ENCODE measurements around the gene CHRNA4. TPM values are rescaled to one million over a fixed set of nuclear protein-coding genes. Genes with fewer than 3 reads are reported as not detected.

The CHRNA4 gene
- total and polyA plus RNA-seq, 9 of the 15 experiments (the other 6 are each of a cell fraction or from before 2014, with no cell fraction given), result not detected

DNA sequence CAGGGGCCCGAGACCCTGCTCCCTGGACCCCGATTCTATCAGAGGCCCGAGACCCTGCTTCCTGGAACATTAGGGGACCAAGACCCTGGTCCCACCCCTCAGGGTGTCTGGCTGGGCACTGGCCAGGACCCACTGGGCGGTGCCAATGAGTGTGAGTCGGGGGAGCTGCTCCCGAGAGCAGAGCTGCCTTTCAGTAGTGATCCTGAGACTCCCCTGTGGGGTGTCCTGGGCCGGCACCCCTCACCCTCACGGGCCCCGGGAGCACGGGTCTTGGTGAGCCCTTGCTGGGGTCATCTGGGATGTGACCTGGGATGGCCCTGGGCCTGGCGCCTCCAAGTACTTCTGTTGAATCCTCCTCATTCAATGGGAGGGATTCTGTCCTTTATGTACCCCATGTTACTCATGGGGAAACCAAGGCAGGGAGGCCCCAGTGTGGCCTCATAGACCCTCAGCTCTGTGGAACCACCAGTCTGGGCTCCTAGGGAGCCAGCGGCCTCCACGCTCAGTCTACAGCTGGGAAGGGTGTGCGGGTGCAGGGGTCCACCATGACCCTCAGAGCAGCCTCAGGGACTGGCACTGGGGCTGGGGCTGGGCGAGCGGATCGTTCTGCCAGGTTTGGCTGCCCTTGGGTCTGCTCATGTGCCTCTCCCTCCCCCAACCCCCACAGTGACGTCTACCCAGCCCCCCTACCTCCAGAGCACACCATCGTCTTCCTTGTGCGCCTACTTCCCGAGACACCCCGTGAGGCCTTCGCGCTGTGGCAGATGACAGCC, 42.6 kb downstream of the CHRNA4 start:
- no peak for DNase-seq (ENCODE audit: extremely low read depth in 1 of 4, low spot score in 3 of 4)

More for the DNA sequence above, 42.6 kb downstream of the CHRNA4 start:
- Histone ChIP-seq H3K4me2 (ENCODE audit: insufficient read depth, low read length) (no peak overlapping the region), H3K9me1 (ENCODE audit: control insufficient read depth, insufficient read depth, low read length) (no peaks in the 10 kb centered on the region), H3K36me3 (ENCODE audit: control insufficient read depth, insufficient read depth, low read length) (no peaks in the 10 kb centered on the region), H3K27ac (ENCODE audit: extremely low read depth, low read depth, low read length) (no peak overlapping the region), H3K4me3 (no peak overlapping the region), H4K20me1 (replicated peaks; ENCODE audit: control insufficient read depth, insufficient read depth, low read length) (no peaks in the 10 kb centered on the region; the same call in 1 of the 2 replicates), H3K79me2 (ENCODE audit: control insufficient read depth, insufficient read depth, low read length) (no peaks in the 10 kb centered on the region), H2AFZ (ENCODE audit: low read depth, low read length) (no peak overlapping the region), H3K4me1 (replicated peaks in 1 of 2; ENCODE audit: control insufficient read depth in 2 of 2, insufficient read depth in 2 of 2, low read length in 2 of 2) (peaks cover 0 to 36% of the 10 kb centered on the region in 2 experiments; a peak in 2 of 5 replicates), H3K27me3 (ENCODE audit: control insufficient read depth in 2 of 2, insufficient read depth in 2 of 2, low read length in 2 of 2) (peaks cover 14 to 67% of the 10 kb centered on the region in 2 experiments; a peak in 4 of 5 replicates), H3K9ac (ENCODE audit: insufficient read depth in 1 of 2, low read depth in 2 of 2, low read length in 2 of 2) (no peak overlapping the region), H3K9me3 (replicated peaks; ENCODE audit: control insufficient read depth, insufficient read depth, low read depth, low read length) (no peaks in the 10 kb centered on the region)
- ChIA-PET POLR2A (interaction anchor here (0.6 kb wide), 1 partner anchor 9 kb away, joined by 3 read pairs; no protein-coding TSS in a partner anchor), CTCF (ENCODE audit: low intra/inter-chr PET ratio) (no interaction called here)
- no peak for TF ChIP-seq STAG1 (CRISPR knock-in tag; IDR thresholded peaks at IDR 0.05; ENCODE audit: borderline replicate concordance)
- no peak for TF ChIP-seq PML (IDR thresholded peaks at IDR 0.05; ENCODE audit: low read length)
- TF ChIP-seq HMGN3 (IDR thresholded peaks at IDR 0.05; ENCODE audit: borderline replicate concordance, extremely low read depth, insufficient read length, low read depth, low read length), result no peak
- TF ChIP-seq, protein P1, sequence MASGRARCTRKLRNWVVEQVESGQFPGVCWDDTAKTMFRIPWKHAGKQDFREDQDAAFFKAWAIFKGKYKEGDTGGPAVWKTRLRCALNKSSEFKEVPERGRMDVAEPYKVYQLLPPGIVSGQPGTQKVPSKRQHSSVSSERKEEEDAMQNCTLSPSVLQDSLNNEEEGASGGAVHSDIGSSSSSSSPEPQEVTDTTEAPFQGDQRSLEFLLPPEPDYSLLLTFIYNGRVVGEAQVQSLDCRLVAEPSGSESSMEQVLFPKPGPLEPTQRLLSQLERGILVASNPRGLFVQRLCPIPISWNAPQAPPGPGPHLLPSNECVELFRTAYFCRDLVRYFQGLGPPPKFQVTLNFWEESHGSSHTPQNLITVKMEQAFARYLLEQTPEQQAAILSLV (tag; IDR thresholded peaks at IDR 0.05), result no peak
- TF ChIP-seq CHD1 (IDR thresholded peaks at IDR 0.05; ENCODE audit: low read length), result no peak
- no peak for TF ChIP-seq ZNF224 (CRISPR knock-in tag; IDR thresholded peaks at IDR 0.05)
- TF ChIP-seq, protein P2, sequence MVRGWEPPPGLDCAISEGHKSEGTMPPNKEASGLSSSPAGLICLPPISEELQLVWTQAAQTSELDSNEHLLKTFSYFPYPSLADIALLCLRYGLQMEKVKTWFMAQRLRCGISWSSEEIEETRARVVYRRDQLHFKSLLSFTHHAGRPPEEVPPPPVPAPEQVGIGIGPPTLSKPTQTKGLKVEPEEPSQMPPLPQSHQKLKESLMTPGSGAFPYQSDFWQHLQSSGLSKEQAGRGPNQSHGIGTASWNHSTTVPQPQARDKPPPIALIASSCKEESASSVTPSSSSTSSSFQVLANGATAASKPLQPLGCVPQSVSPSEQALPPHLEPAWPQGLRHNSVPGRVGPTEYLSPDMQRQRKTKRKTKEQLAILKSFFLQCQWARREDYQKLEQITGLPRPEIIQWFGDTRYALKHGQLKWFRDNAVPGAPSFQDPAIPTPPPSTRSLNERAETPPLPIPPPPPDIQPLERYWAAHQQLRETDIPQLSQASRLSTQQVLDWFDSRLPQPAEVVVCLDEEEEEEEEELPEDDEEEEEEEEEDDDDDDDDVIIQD (CRISPR knock-in tag; IDR thresholded peaks at IDR 0.05), result no peak
- TF ChIP-seq, protein P3, sequence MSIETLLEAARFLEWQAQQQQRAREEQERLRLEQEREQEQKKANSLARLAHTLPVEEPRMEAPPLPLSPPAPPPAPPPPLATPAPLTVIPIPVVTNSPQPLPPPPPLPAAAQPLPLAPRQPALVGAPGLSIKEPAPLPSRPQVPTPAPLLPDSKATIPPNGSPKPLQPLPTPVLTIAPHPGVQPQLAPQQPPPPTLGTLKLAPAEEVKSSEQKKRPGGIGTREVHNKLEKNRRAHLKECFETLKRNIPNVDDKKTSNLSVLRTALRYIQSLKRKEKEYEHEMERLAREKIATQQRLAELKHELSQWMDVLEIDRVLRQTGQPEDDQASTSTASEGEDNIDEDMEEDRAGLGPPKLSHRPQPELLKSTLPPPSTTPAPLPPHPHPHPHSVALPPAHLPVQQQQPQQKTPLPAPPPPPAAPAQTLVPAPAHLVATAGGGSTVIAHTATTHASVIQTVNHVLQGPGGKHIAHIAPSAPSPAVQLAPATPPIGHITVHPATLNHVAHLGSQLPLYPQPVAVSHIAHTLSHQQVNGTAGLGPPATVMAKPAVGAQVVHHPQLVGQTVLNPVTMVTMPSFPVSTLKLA (conservative IDR thresholded peaks at IDR 0.05), result no peak
- TF ChIP-seq, protein P4, sequence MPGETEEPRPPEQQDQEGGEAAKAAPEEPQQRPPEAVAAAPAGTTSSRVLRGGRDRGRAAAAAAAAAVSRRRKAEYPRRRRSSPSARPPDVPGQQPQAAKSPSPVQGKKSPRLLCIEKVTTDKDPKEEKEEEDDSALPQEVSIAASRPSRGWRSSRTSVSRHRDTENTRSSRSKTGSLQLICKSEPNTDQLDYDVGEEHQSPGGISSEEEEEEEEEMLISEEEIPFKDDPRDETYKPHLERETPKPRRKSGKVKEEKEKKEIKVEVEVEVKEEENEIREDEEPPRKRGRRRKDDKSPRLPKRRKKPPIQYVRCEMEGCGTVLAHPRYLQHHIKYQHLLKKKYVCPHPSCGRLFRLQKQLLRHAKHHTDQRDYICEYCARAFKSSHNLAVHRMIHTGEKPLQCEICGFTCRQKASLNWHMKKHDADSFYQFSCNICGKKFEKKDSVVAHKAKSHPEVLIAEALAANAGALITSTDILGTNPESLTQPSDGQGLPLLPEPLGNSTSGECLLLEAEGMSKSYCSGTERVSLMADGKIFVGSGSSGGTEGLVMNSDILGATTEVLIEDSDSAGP (CRISPR knock-in tag; IDR thresholded peaks at IDR 0.05), result no peak
- ATAC-seq (no peak), FAIRE-seq (no peak)
- 4% methylated on average over 20 of the region's 24 CpGs for WGBS (ENCODE audit: insufficient coverage, low coverage, missing lambda C conversion rate)
- no TSS peak for BruUV-seq (replicated peaks)
- in situ Hi-C loops (cut with MboI) (no loop called here), intact Hi-C loops (cut with micrococcal nuclease) (no loop called here)

All from K562 (cell line).